HuH-7 (cell line): ENCODE data around the gene GDPD4.

ENCODE experiments used
- DNase-seq: peaks from one replicate; pipeline ENCODE4 v3.0.0; 2011; ENCODE audit warnings: low spot score

Gene GDPD4

GRCh38 chr11:77236901-77237300, 64.6 kb downstream of the GDPD4 start:
- no peak for DNase-seq

DNA sequence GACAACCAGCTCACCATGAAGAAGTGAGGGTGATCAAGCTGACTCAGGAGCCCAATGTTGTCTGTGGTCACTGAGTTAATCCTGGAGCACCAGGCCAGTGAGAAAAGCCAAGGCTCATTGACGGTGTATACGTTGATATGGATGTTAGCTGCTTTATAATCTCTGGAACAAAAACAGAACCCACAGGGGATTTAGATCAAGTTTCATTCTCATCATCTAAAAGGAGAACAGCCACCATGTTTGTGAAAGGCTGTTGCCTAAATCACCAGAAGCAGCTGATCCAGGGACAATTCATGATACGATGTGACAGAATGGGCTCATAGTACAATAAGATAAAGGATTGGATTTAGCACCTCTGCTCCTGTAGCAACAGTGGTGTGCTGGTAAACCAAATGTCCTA, 68.5 kb downstream of the GDPD4 start:
- no peak for DNase-seq

DNA sequence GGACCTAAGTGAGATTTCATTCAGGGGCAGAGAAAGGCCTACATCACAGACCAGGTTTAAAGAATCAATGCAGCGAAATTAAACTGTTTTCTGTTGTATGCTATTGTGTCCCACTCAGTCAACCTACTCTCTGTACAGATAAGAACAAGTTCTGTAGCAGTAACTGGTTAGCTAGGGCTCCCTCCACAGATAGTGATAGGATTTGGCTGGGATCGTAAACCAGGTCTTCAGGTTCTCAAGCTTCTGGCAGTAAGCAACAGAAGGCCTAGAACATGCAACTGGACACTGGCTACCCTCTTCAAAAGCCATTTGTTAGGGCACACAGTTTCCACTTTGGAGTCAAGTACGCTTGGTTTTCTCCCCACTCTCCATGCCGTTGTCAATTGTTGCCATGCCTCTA, 69.2 kb downstream of the GDPD4 start:
- DNase-seq, result no peak

- DNase-seq, result no peak
Observed at GRCh38 chr11:77231800-77232199, 69.7 kb downstream of the GDPD4 start.

DNA sequence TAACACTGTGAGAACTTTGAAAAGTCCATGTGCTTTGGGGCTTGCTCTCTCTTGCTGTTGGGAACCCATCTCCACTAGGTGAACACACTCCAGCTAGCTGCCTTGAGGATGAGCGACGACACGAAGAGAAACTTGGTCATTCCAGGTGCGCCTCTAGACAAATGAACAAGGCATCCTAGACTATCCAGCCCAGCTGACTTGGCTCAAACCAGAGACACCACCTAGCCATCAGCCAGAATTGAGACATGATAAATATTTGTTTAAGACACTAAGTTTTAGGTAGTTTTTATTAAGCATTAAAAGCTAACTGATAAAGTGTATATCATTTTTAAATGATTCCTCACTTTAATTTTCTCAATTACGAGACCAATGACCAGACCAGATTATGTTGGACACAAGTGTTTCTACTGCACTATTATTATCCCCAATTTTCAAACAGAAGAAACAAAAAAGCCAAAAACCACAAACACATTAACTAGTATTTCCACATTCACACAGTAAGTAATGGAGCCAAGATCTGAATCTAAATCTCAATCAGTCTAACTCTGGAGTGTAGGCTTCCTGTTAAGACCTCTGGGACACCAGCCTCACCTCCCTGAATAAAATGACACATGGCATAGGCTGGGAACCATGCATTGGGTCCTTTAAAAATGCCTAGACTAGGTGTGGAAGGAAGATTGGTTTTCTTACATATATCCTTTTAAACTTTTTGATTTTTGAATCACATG, 70.4 kb downstream of the GDPD4 start:
- DNase-seq, result no peak

GRCh38 chr11:77223797-77224196, 77.7 kb downstream of the GDPD4 start:
- DNase-seq, result no peak

GRCh38 chr11:77217156-77217555, 84.3 kb downstream of the GDPD4 start:
- DNase-seq, result no peak

- DNase-seq, result no peak
Observed at GRCh38 chr11:77215106-77215505, 86.4 kb downstream of the GDPD4 start.

GRCh38 chr11:77214557-77214956, 86.9 kb downstream of the GDPD4 start:
- DNase-seq, result no peak

DNA sequence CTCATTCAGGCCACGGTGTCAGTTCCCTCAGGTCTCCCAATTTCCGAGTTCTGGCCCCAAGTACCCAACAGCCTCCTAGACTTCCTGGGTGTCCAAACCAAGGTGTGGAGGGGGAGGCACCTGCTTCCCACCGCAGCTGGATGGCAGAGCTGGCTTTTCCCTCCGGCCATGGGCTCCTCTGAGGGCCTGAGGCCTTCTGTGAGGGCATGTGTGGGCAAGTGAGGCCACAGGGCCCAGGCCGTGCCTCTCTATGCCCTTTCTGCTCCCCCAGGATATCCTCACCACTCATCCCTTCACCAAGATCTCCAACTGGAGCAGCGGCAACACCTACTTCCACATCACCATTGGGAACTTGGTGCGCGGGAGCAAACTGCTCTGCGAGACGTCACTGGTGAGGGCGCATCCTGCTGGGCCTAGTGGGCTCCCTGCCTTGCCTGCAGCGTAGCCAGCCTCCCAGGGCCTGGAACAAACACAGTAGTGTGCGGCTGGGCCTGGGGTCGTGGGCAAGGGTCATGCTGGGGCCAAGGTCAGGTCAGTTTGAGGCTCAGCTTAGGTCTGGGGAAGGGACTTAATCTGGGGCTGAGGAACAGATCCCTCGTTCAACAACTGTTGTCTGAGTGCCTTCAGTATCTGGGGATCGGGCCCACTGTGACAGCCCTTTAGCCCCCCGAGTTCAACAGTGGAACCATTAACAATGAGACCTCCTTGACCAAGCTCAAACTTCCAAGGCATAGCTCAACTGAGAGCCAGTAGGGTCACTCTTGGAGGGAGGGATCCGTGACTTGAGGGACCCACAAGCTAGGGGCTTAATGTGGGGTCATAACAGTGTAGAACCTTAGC, 87.7 kb downstream of the GDPD4 start:
- no peak for DNase-seq

DNA sequence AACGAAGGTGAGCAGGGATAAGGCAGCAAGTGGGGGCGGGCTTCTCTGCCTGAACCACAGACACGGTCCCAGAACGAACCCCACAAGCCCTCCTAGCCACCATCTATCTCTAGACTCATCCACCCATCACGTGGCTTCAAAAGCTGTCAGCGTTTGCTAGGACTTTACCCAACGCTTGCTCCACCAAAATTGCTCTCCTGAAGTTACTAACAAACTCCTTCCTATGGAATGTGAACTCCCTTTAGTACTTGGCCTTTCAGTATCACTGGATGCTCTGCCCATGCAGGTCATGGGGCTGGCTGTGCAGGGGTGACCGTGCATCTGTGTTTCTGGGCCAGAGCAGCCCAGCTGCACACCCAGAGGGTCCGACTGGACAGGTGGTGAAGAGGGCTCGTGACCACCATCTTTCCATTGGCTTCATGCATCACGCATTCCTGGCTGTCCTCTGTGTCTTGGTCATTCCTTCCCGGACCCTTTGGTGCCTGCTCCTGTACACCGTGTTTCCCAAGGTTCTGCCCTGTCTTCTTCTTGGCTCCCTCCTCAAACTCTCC, 88.4 kb downstream of the GDPD4 start:
- no peak for DNase-seq

DNA sequence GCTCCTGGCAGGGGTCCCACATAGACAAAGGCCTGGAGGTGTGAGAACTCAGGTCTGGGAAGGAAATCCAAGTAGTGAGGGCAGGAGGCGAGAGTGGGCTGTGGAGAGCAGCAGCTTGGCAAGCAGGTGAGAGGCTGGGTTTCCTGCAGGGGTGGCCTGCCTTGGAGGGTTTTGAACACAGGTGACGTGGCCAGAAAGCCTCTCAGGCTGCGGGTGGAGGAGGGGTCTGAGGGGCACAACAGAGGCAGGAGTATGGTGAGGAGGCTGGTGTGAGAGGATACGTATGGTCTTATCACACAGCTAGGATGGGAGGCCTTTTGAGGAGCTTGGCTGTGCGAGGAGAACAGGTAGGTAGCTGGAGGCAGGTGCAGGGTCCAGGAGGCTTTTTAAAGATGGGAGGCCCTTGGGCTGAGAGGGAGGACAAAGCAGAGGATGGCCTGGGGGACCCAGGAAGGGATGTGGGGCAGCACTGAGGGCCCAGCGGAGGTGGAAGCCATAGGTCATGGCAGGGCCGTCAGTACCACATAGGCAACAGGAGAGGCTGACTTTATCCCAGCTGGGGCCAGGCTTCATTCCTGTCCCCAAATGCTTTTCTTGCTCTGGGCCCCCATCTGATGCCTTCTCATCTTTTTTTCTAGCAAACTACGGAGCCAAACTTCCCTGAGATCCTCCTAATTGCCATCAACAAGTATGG, 89.0 kb downstream of the GDPD4 start:
- no peak for DNase-seq

- no peak for DNase-seq
Observed at GRCh38 chr11:77211594-77212251, 89.8 kb downstream of the GDPD4 start.

DNA sequence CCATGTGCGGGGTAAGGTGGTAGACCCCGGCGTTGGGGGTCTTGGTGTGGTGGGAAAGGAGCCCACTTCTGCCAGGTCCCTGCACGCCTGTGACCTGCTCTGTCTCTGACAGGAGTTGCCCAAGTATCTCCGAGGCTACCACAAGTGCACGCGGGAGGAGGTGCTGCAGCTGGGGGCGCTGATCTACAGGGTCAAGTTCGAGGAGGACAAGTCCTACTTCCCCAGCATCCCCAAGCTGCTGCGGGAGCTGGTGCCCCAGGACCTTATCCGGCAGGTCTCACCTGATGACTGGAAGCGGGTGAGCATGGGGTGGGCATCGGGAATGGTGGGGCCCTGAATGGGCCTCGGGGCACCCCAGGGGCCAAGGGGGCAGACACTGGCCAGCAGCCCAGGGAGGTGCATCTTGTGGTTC, 90.4 kb downstream of the GDPD4 start:
- DNase-seq, result no peak

DNA sequence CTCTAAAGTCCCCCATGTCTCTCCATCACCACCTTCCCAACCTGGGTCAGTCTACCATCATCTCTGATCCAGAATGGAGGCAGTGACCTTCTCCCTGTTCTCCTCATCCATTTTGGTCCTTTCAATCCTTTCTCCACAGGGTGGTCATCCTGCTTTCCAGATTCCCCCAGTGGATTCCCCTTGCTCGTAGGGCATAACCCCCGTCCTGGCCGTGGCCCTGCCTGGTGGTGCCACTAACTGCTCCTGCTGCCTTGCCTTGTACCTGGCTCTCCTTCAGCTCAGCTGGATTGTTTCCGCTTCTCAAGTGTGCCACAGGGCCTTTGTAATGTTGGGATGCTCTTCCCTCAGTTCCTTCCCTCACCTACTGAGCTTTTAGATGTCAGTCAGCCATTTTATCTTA, 91.8 kb downstream of the GDPD4 start:
- DNase-seq, result no peak

GRCh38 chr11:77208535-77208934, 93.0 kb downstream of the GDPD4 start:
- no peak for DNase-seq

GRCh38 chr11:77207618-77208313, 93.7 kb downstream of the GDPD4 start:
- no peak for DNase-seq

DNA sequence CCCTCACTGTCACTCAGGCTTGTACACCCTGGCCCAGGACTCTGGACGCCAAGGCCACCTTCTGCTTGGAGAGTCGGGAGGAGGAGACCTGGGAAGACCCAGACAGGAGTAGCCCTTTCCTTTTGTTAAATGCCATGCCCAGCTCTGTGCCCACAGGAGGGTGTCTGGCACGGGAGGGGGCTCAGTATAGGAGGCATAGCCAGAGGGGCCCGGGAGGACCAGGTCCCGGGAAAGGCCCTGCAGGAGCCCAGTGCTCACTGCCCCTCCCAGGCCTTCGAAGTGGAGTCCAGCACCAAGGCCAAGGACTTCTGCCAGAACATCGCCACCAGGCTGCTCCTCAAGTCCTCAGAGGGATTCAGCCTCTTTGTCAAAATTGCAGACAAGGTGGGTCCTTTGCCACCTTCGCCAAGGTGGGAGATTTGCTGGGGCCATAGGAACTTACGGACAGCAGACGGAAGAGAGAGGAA, 94.4 kb downstream of the GDPD4 start:
- DNase-seq, result no peak

DNA sequence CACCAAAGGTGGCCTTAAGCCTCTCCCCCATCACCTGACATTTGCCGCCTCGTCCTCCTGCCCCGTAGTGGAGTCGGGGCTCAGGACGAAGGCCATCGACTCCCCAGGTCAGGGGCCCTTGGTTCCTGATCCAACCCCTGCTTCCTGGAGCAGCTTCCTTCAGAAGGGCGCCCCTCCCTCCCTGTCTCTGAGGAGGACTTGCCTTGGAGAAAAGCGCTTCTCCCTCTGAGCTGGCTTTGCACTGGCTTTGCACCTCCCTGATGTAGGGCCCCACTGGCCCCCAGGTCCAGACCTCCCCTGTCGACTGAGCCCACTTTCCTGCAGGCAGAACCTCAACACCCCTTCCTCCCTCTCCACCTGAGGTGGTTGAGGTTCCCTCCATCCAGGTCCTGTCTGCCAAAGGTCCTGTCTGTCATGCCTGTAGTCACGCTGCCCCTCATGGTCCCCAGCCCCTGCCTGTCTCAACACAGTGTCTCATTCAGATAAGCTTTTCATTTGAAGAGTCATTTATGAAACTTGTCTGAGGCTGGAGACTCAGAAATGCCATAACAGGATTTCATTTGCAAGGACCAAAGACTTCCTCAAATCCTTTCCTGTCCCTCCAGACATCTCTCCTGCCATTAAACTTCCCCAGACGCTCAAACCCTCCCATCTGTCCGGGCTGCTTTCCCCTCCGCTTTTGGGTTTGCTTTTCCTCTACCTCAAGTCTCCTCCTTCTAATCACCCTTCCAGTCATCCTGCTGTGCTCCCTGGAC, 95.0 kb downstream of the GDPD4 start:
- no peak for DNase-seq

DNA sequence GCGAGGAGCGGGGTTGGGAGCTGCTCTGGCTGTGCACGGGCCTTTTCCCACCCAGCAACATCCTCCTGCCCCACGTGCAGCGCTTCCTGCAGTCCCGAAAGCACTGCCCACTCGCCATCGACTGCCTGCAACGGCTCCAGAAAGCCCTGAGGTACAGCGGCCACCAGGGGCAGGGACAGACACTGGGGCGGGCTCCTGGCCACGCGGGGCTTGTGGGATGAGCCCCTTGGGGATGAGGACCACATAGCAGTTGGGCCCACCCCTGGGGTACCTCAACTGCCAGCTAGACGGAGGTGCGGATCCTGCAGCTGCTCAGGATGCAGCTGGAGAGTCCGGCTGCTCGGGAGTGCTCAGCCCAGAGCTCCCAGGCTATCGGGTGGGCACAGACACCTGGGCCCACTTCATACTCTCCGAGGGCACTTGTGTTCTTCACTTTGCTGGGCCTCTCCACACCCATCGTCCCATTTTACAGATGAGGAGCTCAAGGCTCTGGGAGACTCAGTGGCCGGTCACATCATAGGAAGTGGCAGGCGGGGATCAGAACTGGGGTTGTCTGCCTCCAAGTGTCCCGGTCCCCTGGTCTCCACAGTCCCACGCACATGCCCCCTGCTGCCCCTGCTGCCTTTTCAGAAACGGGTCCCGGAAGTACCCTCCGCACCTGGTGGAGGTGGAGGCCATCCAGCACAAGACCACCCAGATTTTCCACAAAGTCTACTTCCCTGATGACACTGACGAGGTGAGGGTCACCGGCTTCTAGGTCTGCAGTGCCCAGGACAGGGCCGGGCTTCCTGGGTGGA, 95.8 kb downstream of the GDPD4 start:
- DNase-seq, result no peak
